ENCODE data around the gene ITPA.

DNA sequence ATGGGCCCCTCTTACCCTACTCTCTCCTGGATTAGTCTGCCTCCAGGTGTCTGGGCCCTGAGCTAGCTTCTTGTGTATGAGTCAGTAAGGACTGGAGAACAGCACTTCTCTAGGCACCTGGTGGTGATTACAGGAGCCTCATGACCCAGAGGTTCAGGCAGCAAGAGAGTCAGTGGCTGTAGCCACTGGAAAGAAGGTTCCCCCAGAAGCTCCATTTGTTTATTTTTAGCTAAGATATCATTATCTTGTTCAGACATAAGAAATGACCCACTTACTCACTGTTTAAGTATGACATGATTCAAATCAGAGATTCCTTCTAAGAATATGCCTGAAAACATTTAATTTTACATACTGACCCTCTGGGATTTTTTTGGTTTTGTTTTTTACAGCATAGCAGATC is 53.3 kb downstream of the ITPA start:
- TF ChIP-seq CTCF (IDR thresholded peaks at IDR 0.05) (no peak), POLR2A (IDR thresholded peaks at IDR 0.05) (no peak)

All from heart left ventricle (tissue), 13 donors.